Stimulated activated CD4-positive, alpha-beta T cell treated with anti-CD3 and anti-CD28 coated beads, Interleukin-15, amount 100 ng/mL, for 48 hours (primary cell): ENCODE results near the gene MTMR6.

Source experiments
- DNase-seq, 2 donors: peaks; one replicate each; pipeline ENCODE4 v3.0.0-alpha.2; 2020; ENCODE audit warnings: low read depth in 2 of 2

The MTMR6 gene

DNA sequence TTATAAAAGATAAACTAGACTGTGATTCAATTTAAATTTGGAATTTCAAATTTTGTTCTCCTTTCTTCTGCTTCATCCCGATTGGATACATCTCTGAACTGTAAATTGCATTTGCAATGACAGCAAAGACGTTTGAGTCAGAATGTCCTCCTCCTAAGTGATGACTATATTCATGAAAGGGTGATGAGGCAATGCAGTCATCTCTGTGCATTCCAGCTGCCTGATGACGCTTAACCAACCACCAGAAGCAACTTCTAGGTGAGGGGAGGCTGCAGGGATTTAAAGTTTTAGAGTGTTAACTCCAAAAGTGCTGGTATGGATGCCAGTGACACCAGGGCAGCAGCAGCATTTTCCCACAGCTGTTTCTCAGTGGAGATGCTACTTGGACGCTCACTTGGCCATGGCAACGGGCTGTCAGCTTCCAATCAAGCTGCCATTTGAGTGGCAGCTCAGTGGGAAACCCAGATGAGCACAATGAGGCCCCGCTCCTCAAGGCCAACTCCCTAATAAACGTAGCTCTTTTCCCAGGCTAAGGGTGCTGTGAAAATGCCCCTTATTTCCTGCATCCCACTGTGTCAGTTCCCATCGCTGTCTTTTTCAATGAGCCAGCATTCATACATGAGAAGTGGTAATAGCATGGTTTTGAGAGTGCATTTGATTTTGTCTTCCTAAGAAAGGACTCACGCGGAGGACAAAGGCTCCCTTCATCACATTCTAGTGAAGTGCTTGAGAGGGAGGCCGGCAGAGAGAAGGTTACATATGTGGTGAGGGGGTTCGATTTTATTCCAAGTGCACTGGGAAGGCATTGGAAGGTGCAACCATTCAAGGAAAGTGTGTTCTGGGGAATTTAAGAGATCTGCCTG lies 70.0 kb downstream of the MTMR6 start:
- no peak for DNase-seq

DNA sequence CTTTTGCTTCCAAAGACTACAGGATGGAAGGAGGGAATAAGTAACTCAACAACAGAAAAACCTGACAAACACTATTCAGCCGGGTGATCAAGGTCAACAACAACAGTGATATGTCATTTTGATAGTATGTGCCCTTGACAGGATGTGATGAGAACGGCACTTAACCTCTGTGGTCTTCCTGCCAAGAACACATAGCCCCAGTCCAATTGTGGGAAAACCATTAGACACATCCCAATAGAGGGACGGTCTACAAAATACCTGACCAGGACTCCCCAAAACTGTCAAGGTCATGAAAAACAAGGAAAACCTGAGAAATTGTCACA lies 72.1 kb downstream of the MTMR6 start:
- DNase-seq = no peak

DNA sequence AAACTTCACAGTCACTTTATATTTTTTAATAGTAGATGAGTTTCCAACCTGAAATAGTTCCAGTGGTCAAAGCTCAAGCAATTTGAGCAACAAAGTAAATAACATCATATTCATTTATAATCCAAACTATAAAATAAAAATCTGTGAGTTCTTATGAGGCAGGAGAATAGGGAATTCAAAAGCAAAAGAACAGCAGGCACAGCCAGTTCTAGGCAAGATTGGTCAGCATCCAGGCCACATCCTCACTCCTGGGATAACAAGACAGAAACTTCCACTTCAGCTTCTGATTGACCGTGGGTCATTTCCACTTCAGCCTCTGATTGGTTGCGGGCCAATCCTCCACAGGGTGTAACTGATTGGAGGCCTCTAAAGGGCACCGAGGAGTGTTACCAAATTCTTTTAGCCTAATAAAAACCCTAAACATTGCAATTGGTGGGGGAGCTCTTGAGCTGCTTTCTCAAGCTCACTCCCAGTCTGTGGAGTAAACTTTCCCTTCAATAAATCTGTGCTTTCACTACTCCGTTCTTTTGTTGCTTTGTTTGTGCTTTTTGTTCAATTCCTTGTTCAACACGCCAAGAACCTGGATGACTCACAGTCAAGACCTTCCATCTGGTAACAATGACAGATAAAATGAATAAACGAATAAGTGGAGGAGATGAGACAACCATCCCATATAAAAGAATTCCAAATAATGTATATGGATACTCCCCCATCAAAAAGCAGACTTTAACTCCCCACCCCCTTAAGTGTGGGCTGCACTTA lies 72.6 kb downstream of the MTMR6 start:
- DNase-seq = no peak

DNA sequence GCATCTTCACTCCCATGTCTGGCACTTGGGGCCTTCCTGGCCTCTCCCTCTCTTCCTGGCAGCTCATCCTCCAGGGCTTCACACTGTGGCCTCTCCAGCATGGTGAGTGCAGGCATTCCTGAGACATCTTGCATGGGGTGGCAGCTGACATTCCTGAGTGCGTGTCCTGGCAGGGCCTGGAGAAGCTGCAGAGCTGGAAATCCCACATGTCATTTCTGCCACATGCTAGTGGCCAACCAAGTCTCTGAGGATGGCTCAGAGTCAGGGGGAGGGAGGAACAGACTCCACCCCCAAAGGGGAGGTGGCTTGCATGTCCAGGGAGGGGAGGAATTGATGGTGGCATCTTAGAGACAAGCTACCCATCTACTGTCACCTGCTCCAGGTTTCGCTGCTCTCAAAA lies 73.6 kb downstream of the MTMR6 start:
- no peak for DNase-seq

DNA sequence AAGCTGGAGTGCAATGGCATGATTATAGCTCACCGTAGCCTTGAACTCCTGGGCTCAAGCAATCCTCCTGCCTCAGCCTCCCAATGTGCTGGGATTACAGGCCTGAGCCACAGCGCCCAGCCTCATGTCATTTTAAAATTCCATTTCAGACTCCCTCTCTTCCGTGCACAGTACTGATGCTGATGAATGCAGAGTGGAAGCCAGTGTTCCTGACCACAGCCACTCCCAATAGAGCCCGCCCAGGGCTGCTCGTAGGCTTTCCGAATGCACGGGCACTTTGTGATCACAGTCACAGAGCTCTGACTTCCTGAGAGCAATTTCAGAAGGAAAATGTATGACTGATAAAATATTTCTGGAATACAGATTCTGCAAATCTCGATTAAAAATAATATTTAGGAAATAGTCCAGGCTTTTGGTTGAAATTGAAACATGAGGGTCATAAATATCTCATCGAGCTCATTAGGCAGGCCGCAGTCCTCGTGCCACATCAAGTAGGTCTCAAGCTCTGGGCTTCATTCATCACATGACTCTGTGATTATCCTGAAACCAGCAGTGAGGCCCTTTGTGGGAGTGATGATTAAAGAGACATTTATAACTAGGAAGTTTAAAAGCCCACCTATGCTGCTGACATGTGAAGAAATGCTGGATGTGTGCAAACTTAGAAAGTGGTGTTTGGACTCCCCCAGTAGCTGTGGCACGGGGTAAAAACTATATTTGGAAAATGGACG lies 76.3 kb downstream of the MTMR6 start:
- DNase-seq = no peak

DNA sequence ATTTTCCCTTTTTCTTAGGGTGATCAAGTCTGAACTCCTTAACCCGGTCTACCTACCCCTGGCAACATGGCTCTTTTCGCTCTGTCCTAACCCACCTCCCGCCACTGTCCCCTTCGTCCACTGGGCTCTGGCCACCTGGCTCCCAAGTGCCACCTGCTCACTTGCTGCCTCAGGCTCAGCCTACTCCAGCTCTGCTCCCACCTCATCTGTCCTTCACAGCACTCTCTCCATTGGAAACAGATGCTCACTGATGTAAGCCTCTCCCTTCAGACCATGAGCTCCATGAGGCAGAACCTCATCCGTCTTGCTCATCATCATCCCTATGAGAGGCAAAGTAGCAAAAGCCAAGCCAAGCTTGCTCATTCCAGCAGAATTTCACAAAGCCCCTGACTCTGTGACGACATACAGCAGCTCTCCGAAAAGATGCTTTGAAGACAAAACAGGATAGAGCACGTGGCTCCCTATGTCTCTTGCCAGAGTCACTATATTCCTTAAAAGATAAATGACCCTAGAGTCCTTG lies 79.9 kb downstream of the MTMR6 start:
- DNase-seq = no peak

DNA sequence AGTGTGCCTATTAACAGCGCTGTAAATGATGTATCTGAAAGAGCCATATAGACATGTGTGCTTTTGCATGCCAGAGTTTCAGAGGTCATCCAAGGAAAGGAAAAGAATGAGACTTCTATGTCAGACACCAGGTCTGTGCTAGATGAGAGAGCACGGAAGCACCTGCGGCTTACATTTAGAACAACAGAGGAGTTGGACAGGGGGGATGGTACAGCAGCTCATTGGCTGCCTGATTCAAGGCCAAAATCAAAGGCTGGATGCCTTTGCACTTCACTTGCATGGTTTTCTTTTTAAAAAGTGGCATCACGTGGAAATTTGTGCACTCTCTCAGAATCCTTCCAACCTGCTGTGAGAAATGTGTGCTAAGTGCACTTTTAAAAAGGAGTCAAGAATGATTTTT lies 82.4 kb downstream of the MTMR6 start:
- DNase-seq = no peak

DNA sequence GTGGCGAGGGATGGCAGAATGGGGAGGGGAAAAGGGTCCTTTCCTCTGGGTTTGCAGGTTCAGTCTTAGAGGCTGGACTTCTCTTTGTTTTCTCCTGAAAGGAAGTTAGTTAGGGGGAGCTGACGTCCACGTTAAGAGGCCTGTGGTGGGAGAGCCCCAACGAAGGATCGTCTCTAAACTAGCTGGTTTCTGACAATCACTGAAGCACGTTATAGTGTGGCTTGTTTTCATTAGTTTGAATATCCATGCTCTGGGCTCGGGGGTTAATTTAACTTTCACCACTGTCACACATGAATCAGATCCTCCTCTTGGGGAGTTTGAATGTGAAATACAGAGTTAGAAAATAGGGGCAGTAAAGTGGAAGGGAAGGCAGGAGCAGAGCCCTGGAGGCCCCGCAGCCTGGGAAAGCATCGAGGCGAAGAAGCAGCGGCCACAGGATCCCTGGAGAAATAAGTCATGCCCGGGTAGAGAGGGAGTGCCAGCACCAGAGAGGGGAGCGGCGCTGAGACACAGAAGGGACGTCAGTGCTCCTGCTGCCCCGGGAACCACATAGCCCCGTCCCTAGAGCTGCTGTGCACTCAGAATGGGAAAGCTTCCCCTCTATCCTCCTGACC lies 84.1 kb downstream of the MTMR6 start:
- DNase-seq = no peak

DNA sequence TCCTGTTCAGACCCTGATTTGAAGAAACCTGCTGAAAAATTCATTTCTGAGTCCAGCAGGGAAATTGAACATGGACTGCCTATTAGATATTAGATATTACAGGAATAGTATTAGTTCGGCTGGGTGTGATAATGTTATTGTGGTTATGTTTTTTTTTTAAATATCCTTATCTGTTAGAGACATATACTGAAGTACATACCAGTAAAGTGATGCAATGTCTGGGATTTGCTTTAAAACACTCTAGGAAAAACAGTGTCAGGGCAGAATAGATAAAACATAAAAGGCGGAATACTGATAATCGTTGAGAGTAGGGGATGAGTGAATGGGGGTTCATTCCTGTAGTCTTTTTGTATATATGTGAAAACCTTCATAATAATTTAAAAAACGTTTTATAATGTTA lies 86.5 kb downstream of the MTMR6 start:
- DNase-seq = no peak

DNA sequence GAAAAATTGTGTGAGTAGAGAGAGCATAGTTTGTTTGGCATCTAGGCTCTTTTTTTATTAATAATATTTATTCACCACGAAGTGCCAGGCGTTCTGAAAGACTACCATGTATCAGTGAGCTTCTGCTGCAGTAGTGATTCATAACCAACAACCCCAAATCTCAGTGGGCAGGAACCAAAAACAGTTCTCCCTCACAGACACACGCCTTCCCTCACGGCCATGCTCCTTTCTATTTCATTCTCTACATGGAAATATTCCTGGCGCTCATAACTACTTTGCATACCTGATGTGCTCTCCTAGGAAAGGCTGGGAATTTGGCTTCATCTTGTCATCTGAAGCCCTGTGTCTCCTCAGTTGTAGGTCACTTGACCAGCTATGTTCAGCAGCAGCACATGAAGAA lies 88.6 kb downstream of the MTMR6 start:
- DNase-seq = no peak

DNA sequence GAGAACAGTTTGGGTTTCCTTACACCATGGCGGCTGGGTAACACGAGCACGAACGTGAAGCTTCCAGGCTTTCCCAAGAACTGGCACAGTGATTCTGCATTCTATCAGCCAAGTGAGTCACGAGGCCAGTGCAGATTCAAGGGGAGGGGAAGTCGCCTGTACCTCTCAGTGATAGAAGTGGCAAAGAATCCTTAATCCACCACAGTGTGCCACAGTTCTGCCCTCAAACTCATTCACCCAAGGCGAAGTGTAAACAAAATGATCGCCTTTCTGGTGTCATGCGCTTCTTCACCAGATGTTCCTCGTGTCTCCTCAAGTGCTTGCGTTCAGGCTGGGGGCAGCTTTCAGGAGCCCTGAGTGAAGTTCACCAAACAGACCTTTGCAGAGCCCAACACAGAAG lies 90.3 kb downstream of the MTMR6 start:
- no peak for DNase-seq
